HFFc6 (cell line): ENCODE results near the gene CA9. TPM values are rescaled to one million over a fixed set of nuclear protein-coding genes. Genes with fewer than 3 reads are reported as not detected.
A peak's percentile ranks its signal among the peaks of the same experiment; 100 is the strongest.

Experiments
- DNase-seq: peaks from one replicate; pipeline ENCODE4 v3.0.0-alpha.2; 2018
- H3K27ac Mint-ChIP-seq: 2 replicates; pipeline ENCODE4 v1.8.0; 2020; ENCODE audit warnings: mild to moderate bottlenecking, mixed read lengths
- H3K27me3 Mint-ChIP-seq: 2 replicates; pipeline ENCODE4 v1.8.0; 2021; ENCODE audit warnings: mild to moderate bottlenecking, moderate library complexity, mixed read lengths; ENCODE audit not compliant: insufficient read depth
- H3K36me3 Mint-ChIP-seq: 2 replicates; pipeline ENCODE4 v1.8.0; 2021; ENCODE audit warnings: low read depth, mixed read lengths
- H3K4me1 Mint-ChIP-seq: 2 replicates; pipeline ENCODE4 v1.8.0; 2020; ENCODE audit warnings: low read depth, mixed read lengths
- H3K4me3 Mint-ChIP-seq: 2 replicates; pipeline ENCODE4 v1.8.0; 2020; ENCODE audit warnings: mild to moderate bottlenecking, moderate library complexity, mixed read lengths
- H3K9me3 Mint-ChIP-seq: 2 replicates; pipeline ENCODE4 v1.8.0; 2020; ENCODE audit warnings: mild to moderate bottlenecking, mixed read lengths
- CTCF ChIP-seq: fragments of 200-600 bp; sonication (generic); IDR thresholded peaks from 2 replicates; pipeline ENCODE4 v1.5.0; 2021; ENCODE audit warnings: antibody characterized with exemption, mild to moderate bottlenecking
- total RNA-seq, 6 experiments: library from RNA; stranded (reverse); fragmentation: NEBNext Ultra II Directional; extraction: Animal tissue kit (Norgen Biotek cat#: 25700); gene quantifications; 2 replicates in 1 of 6; 3 replicates in 5 of 6; pipeline ENCODE4 v1.2.3, GENCODE V29; 2021

Gene CA9
- total RNA-seq, 6 experiments from 2014 or later, result 0.28 TPM; not detected in 5

- Mint-ChIP-seq H3K27ac (no peak overlapping the region), H3K9me3 (no peaks in the 10 kb centered on the region), H3K4me1 (peaks cover 28% of the 10 kb centered on the region), H3K4me3 (no peak overlapping the region), H3K27me3 (peaks cover 4% of the 10 kb centered on the region; the same call in 1 of the 2 replicates), H3K36me3 (peaks cover 27% of the 10 kb centered on the region)
- DNase-seq, result no peak
- TF ChIP-seq CTCF, result no peak
Observed at GRCh38 chr9:35700031-35700430, 26.3 kb downstream of the CA9 start.

GRCh38 chr9:35700942-35701341 lies 27.2 kb downstream of the CA9 start:
- TF ChIP-seq CTCF, result no peak
- H3K4me1 Mint-ChIP-seq, result peaks cover 21% of the 10 kb centered on the region
- peaks cover 7% of the 10 kb centered on the region for H3K27me3 Mint-ChIP-seq
- H3K9me3 Mint-ChIP-seq, result no peaks in the 10 kb centered on the region
- H3K4me3 Mint-ChIP-seq, result no peak overlapping the region
- no peak for DNase-seq
- H3K36me3 Mint-ChIP-seq, result peaks cover 27% of the 10 kb centered on the region
- H3K27ac Mint-ChIP-seq, result no peak overlapping the region

GRCh38 chr9:35702696-35703095 lies 29.0 kb downstream of the CA9 start:
- Mint-ChIP-seq H3K4me3 (no peak overlapping the region), H3K27me3 (peaks cover 3% of the 10 kb centered on the region), H3K36me3 (peaks cover 27% of the 10 kb centered on the region), H3K27ac (peak overlapping the region; percentile 12; the same call in 1 of the 2 replicates), H3K9me3 (no peaks in the 10 kb centered on the region), H3K4me1 (peaks cover 4% of the 10 kb centered on the region; the same call in 1 of the 2 replicates)
- DNase-seq, result no peak
- no peak for TF ChIP-seq CTCF

GRCh38 chr9:35703906-35704672 lies 30.4 kb downstream of the CA9 start:
- peaks cover 3% of the 10 kb centered on the region for H3K27me3 Mint-ChIP-seq
- H3K27ac Mint-ChIP-seq, result no peak overlapping the region
- H3K9me3 Mint-ChIP-seq, result no peaks in the 10 kb centered on the region
- H3K4me1 Mint-ChIP-seq, result no peaks in the 10 kb centered on the region
- H3K36me3 Mint-ChIP-seq, result peaks cover 37% of the 10 kb centered on the region
- no peak for DNase-seq
- no peak overlapping the region for H3K4me3 Mint-ChIP-seq
- TF ChIP-seq CTCF, result no peak

GRCh38 chr9:35705372-35705771 lies 31.6 kb downstream of the CA9 start:
- Mint-ChIP-seq H3K4me1 (no peaks in the 10 kb centered on the region), H3K36me3 (peaks cover 41% of the 10 kb centered on the region), H3K4me3 (no peak overlapping the region), H3K9me3 (no peaks in the 10 kb centered on the region), H3K27ac (no peak overlapping the region), H3K27me3 (peaks cover 3% of the 10 kb centered on the region)
- TF ChIP-seq CTCF, result no peak
- no peak for DNase-seq
